Measurements from ENCODE around the gene RAB27A.
A peak's percentile ranks its signal among the peaks of the same experiment; 100 is the strongest.

Gene RAB27A

DNA sequence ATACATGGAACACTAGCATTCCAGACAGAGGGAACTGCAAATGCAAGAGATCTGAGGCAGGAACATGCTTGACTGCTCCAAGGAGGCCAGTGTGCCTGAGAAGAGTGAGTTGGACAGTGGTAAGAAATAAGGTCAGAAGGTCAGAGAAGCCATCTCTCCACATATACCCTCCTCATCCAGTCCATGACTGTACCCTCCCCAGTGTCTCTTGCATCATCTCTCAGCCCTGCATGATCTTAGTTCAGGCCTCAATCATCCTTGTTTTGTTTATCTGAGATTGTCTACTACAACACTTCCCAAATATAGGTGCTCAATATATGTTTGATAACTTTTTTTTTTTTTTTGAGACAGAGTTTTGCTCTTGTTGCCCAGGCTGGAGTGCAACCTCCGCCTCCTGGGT is 87.4 kb downstream of the RAB27A start:
- Histone ChIP-seq H3K36me3 (ENCODE audit: control insufficient read depth, low read depth, low read length) (no peaks in the 10 kb centered on the region), H3K9me3 (ENCODE audit: control insufficient read depth, low read depth, low read length) (no peaks in the 10 kb centered on the region), H3K4me3 (ENCODE audit: low read length) (no peak overlapping the region), H3K27me3 (ENCODE audit: control insufficient read depth, insufficient read depth, low read length) (no peaks in the 10 kb centered on the region), H3K27ac (ENCODE audit: low read length) (no peak overlapping the region), H3K4me1 (ENCODE audit: control insufficient read depth, low read depth, low read length) (no peaks in the 10 kb centered on the region), H3K9ac (ENCODE audit: low read length) (no peak overlapping the region)

DNA sequence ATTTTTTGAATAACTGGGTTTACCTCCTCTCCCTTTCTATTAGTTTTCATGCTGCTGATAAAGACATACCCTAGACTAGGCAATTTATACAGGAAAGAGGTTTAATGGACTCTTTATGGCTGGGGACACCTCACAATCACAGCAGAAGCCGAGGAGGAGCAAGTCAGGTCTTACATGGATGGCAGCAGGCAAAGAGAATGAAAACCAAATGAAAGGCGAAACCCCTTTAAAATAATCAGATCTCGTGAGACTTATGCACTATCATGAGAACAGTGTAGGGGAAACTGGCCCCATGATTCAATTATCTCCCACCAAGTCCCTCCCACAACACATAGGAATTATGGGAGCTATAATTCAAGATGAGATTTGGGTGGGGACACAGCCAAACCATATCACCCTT is 90.9 kb downstream of the RAB27A start:
- Histone ChIP-seq H3K36me3 (ENCODE audit: control insufficient read depth, low read depth, low read length) (peaks cover 9% of the 10 kb centered on the region), H3K9me3 (ENCODE audit: control insufficient read depth, low read depth, low read length) (no peaks in the 10 kb centered on the region), H3K27ac (ENCODE audit: low read length) (no peak overlapping the region), H3K4me3 (ENCODE audit: low read length) (no peak overlapping the region), H3K4me1 (ENCODE audit: control insufficient read depth, low read depth, low read length) (peaks cover 8% of the 10 kb centered on the region), H3K27me3 (ENCODE audit: control insufficient read depth, insufficient read depth, low read length) (no peaks in the 10 kb centered on the region), H3K9ac (ENCODE audit: low read length) (no peak overlapping the region)

DNA sequence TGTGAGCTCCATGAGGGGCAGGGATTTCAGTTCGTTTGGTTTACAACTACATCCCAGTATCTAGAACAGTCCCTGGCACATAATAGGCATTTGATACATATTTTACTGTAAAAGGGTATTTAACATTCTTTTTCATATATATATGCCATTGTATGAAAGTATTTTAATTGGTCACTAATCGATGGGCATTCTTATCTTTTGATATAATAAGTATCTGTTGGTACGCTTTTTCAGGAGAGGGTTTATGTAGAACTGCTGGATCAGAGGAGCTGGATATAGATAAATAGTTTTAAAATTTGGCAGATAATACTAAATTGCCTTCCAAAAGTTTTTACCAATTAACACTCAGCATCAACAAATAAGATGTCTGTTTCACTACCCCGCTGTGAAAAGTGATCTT is 91.9 kb downstream of the RAB27A start:
- peak overlapping the region; percentile 77 for H3K4me3 ChIP-seq (ENCODE audit: low read length)
- H3K9me3 ChIP-seq (ENCODE audit: control insufficient read depth, low read depth, low read length): no peaks in the 10 kb centered on the region
- H3K4me1 ChIP-seq (ENCODE audit: control insufficient read depth, low read depth, low read length): peaks cover 8% of the 10 kb centered on the region
- peaks cover 14% of the 10 kb centered on the region for H3K36me3 ChIP-seq (ENCODE audit: control insufficient read depth, low read depth, low read length)
- peak overlapping the region; percentile 97 for H3K9ac ChIP-seq (ENCODE audit: low read length)
- no peaks in the 10 kb centered on the region for H3K27me3 ChIP-seq (ENCODE audit: control insufficient read depth, insufficient read depth, low read length)
- H3K27ac ChIP-seq (ENCODE audit: low read length): no peak overlapping the region

DNA sequence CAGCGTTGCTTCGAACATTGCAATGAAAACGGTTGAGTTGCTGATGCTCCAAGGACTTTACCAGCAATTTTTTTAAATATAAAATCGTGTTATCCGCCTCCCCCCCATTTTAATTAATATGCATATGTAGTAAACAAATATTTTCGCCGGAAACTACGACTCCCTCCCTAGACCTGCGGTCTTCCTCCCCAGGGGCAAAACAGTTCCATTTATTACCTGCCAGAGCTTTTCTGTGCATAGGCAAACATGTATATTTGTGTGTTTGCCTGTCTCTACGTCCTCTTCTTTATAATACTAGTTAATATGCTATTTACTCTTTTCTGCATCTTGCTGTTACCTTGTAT is 92.3 kb downstream of the RAB27A start:
- Histone ChIP-seq H3K9me3 (ENCODE audit: control insufficient read depth, low read depth, low read length) (no peaks in the 10 kb centered on the region), H3K9ac (ENCODE audit: low read length) (peak overlapping the region; percentile 97), H3K27ac (ENCODE audit: low read length) (peak overlapping the region; percentile 86), H3K36me3 (ENCODE audit: control insufficient read depth, low read depth, low read length) (peaks cover 18% of the 10 kb centered on the region), H3K4me3 (ENCODE audit: low read length) (peak overlapping the region; percentile 77), H3K4me1 (ENCODE audit: control insufficient read depth, low read depth, low read length) (peaks cover 8% of the 10 kb centered on the region), H3K27me3 (ENCODE audit: control insufficient read depth, insufficient read depth, low read length) (no peaks in the 10 kb centered on the region)

DNA sequence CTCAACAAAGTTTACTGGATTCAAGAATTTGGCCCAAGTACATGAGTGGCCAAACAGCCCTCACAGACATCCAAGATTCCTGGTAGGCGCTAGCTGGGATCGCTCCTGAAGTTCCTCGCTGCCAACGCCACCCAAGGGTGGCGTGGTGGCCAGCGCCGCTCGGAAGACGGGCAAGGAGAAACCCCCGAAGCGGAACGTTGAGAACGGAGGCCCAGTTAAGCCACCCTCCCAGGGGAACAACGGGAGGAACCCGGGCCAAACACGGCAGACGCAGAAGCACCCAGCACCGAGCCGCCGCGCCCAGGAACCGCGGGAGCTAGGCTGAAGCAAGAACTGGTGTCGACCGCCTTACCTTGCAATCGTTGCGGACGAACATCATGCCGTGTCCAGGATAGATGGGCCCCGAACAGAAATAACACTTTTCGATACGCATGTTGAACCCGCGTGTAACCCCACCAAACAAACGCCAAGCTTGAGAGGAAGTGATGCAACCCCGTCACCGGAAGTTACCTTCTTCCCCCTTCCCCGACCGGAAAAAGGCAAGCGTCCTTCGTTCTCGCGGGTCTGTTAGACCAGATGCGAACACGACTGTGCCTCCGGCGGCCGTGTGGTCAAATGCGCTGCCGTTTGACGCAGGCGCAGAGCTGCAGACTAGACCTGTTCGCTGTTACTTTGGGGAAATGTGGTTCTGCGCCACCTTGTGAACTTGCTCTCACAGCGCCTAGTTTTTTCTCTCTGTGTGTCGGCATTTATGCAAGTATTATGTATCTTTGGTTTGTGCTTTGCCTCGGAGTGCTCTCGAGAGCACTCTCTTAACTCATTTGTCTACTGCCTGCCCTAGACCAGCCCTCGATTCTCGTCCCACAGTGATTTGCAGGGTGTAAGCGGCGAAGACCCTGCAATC is 92.9 kb downstream of the RAB27A start, which contains the start of gene RSL24D1:
Gene RSL24D1, minus strand, starts transcription at position 484 of the 904 bp plus-strand sequence. Its CDS starts 51 bp downstream, at position 433.
- Histone ChIP-seq H3K27me3 (ENCODE audit: control insufficient read depth, insufficient read depth, low read length) (no peaks in the 10 kb centered on the region), H3K9ac (ENCODE audit: low read length) (peak within 1 kb of the TSS; percentile 97), H3K4me1 (ENCODE audit: control insufficient read depth, low read depth, low read length) (peaks cover 8% of the 10 kb centered on the region), H3K4me3 (ENCODE audit: low read length) (peak within 1 kb of the TSS; percentile 77), H3K9me3 (ENCODE audit: control insufficient read depth, low read depth, low read length) (no peaks in the 10 kb centered on the region), H3K27ac (ENCODE audit: low read length) (peak within 1 kb of the TSS; percentile 93), H3K36me3 (ENCODE audit: control insufficient read depth, low read depth, low read length) (peaks cover 24% of the 10 kb centered on the region)

DNA sequence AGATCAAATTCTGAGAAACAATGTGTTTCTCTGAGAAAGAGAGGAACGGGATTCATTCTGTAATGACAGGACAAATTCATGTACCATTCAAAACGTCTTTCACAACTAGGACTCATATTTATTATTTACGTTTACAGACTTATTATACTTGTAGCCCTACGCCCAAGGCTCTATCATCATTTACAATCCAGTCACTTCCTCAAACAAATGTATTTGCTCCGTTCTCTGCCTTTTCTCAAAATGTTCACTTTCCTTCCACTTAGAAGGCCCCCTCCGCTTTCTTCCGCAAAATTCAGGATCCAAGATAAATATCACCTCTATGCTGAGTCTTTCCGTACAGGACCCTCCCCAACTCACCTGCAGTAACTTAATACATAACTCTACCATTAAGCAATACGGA is 93.6 kb downstream of the RAB27A start:
- no peaks in the 10 kb centered on the region for H3K9me3 ChIP-seq (ENCODE audit: control insufficient read depth, low read depth, low read length)
- H3K27ac ChIP-seq (ENCODE audit: low read length): peak overlapping the region; percentile 93
- H3K4me3 ChIP-seq (ENCODE audit: low read length): peak overlapping the region; percentile 77
- H3K9ac ChIP-seq (ENCODE audit: low read length): peak overlapping the region; percentile 97
- peaks cover 8% of the 10 kb centered on the region for H3K4me1 ChIP-seq (ENCODE audit: control insufficient read depth, low read depth, low read length)
- H3K36me3 ChIP-seq (ENCODE audit: control insufficient read depth, low read depth, low read length): peaks cover 32% of the 10 kb centered on the region
- no peaks in the 10 kb centered on the region for H3K27me3 ChIP-seq (ENCODE audit: control insufficient read depth, insufficient read depth, low read length)

DNA sequence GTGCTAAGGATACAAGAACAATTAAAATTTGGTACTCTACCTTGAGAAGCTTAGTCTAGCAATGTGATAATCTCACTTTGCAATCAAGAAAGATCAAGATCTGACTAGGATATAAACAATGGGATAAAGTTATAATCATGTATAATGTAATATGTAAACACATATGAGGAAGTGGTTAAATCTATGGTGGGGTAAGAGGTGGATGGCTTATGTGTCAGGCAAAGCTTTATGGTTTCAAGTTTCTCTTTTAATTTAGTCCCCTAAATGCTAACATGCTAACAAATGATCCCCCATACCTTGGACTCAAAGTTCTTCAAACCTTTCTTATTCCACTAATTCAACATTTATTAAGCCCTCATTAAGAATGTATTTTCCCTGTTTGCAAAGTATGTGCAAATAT is 95.4 kb downstream of the RAB27A start:
- H3K36me3 ChIP-seq (ENCODE audit: control insufficient read depth, low read depth, low read length): peaks cover 48% of the 10 kb centered on the region
- H3K9ac ChIP-seq (ENCODE audit: low read length): no peak overlapping the region
- H3K27me3 ChIP-seq (ENCODE audit: control insufficient read depth, insufficient read depth, low read length): no peaks in the 10 kb centered on the region
- peaks cover 8% of the 10 kb centered on the region for H3K4me1 ChIP-seq (ENCODE audit: control insufficient read depth, low read depth, low read length)
- no peaks in the 10 kb centered on the region for H3K9me3 ChIP-seq (ENCODE audit: control insufficient read depth, low read depth, low read length)
- H3K4me3 ChIP-seq (ENCODE audit: low read length): peak overlapping the region; percentile 77
- H3K27ac ChIP-seq (ENCODE audit: low read length): no peak overlapping the region

DNA sequence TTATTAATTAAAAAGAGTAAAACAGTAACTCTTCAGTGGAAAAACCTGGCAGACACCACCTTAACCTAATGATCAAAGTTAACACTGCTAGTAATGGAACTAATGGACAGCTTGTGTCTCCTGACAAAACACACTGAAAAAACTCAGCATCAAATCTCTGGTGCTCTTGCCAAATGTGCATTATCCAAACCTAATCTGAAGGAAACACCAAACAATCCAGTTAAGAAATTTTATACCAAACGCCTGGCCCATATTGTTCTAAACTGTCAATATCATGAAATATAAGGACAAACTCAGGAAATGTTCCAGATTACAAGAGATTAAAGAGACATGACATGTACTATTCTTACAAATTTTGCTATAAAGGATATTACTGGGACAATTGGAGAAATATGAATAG is 103.3 kb downstream of the RAB27A start:
- Histone ChIP-seq H3K9me3 (ENCODE audit: control insufficient read depth, low read depth, low read length) (no peaks in the 10 kb centered on the region), H3K9ac (ENCODE audit: low read length) (no peak overlapping the region), H3K27me3 (ENCODE audit: control insufficient read depth, insufficient read depth, low read length) (no peaks in the 10 kb centered on the region), H3K36me3 (ENCODE audit: control insufficient read depth, low read depth, low read length) (peaks cover 86% of the 10 kb centered on the region), H3K4me1 (ENCODE audit: control insufficient read depth, low read depth, low read length) (peaks cover 3% of the 10 kb centered on the region), H3K4me3 (ENCODE audit: low read length) (no peak overlapping the region), H3K27ac (ENCODE audit: low read length) (no peak overlapping the region)

DNA sequence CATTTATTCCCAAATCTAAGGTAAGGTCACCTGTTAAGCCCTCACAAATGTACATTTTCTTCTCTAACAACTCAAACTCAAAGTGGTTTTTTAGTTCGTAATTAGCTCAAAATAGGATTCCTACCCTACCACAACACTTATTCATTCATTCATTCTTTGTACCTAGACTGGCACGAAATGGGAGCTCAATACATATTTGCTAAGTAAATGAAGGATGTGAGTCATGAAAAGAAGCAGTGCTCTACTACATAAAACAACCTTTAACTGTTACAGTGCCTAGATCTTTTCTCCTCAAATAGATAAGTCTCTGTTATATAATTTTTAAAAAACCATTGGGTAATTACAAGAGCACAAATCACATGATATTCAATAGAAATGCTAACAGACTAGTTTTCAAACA is 105.9 kb downstream of the RAB27A start:
- H3K27me3 ChIP-seq (ENCODE audit: control insufficient read depth, insufficient read depth, low read length): no peaks in the 10 kb centered on the region
- no peak overlapping the region for H3K27ac ChIP-seq (ENCODE audit: low read length)
- peaks cover 3% of the 10 kb centered on the region for H3K4me1 ChIP-seq (ENCODE audit: control insufficient read depth, low read depth, low read length)
- no peak overlapping the region for H3K9ac ChIP-seq (ENCODE audit: low read length)
- peaks cover 79% of the 10 kb centered on the region for H3K36me3 ChIP-seq (ENCODE audit: control insufficient read depth, low read depth, low read length)
- H3K9me3 ChIP-seq (ENCODE audit: control insufficient read depth, low read depth, low read length): no peaks in the 10 kb centered on the region
- no peak overlapping the region for H3K4me3 ChIP-seq (ENCODE audit: low read length)

DNA sequence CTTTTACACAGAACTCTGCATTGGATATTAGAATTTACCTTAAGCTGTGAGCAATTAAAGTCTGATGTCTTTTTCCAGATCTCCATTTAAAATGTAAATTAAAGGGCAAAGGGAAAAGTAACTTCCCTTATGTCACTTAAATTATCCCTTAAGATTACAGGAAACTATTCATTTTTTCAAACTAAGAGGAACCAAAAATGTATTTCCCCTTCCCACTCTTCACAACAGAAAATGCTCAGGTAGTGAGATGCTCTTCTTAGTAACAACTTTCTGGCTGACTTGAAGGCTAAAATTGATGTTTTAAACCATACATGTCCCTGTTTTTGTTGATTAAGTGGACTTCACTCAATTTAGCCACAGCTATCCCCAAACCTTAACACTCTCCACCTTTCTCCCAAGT is 110.5 kb downstream of the RAB27A start:
- Histone ChIP-seq H3K4me1 (ENCODE audit: control insufficient read depth, low read depth, low read length) (no peaks in the 10 kb centered on the region), H3K27me3 (ENCODE audit: control insufficient read depth, insufficient read depth, low read length) (no peaks in the 10 kb centered on the region), H3K9me3 (ENCODE audit: control insufficient read depth, low read depth, low read length) (no peaks in the 10 kb centered on the region), H3K27ac (ENCODE audit: low read length) (no peak overlapping the region), H3K9ac (ENCODE audit: low read length) (no peak overlapping the region), H3K36me3 (ENCODE audit: control insufficient read depth, low read depth, low read length) (peaks cover 44% of the 10 kb centered on the region), H3K4me3 (ENCODE audit: low read length) (no peak overlapping the region)

DNA sequence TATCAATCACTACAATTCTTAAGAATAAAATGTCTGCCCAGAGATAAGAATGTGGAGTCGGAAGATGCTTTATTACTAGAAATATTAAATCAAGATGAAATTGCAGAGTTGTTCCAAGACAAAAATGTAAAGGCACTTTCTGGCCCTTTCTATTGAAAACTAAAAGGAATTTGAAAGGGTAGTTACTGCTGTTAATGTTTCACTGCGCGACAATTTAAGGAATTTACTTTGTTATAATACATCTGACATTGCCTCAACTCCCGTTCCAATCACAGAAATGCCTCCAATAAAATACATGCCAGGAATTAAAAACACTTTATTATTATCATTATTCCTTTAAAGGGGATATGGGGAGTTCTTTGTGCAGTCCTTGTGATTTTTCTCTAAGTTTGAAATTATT is 119.3 kb downstream of the RAB27A start:
- Histone ChIP-seq H3K4me3 (ENCODE audit: low read length) (no peak overlapping the region), H3K4me1 (ENCODE audit: control insufficient read depth, low read depth, low read length) (no peaks in the 10 kb centered on the region), H3K27ac (ENCODE audit: low read length) (no peak overlapping the region), H3K27me3 (ENCODE audit: control insufficient read depth, insufficient read depth, low read length) (no peaks in the 10 kb centered on the region), H3K9me3 (ENCODE audit: control insufficient read depth, low read depth, low read length) (no peaks in the 10 kb centered on the region), H3K36me3 (ENCODE audit: control insufficient read depth, low read depth, low read length) (no peaks in the 10 kb centered on the region), H3K9ac (ENCODE audit: low read length) (no peak overlapping the region)

DNA sequence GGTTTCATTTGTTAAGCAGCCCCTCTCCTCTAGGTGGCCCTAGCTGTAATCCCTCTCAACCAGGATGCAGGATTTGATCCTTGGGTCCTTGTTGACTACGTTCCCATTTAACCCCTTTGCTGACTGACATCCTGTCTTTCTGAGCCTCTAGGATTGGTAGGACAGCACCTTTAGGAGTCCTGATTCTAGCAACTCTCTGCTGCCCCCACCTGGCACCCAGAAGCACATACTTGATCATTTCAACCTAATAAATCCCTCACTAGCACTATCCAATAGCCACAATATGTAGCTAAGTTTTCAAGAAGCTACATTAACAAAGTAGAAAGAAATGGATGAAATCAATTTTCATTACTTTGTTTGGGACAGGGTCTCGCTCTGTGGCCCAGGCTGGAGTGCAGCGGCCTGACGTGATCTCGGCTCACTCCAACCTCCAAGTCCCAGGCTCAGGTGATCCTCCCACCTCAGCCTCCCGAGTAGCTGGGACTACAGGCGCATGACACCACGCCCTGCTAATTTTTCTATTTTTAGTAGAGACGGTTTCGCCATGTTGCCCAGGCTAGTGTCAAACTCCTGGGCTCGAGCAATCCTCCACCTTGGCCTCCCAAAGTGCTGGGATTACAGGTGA is 121.2 kb downstream of the RAB27A start:
- Histone ChIP-seq H3K27me3 (ENCODE audit: control insufficient read depth, insufficient read depth, low read length) (no peaks in the 10 kb centered on the region), H3K36me3 (ENCODE audit: control insufficient read depth, low read depth, low read length) (no peaks in the 10 kb centered on the region), H3K4me1 (ENCODE audit: control insufficient read depth, low read depth, low read length) (no peaks in the 10 kb centered on the region), H3K9ac (ENCODE audit: low read length) (no peak overlapping the region), H3K4me3 (ENCODE audit: low read length) (no peak overlapping the region), H3K27ac (ENCODE audit: low read length) (no peak overlapping the region), H3K9me3 (ENCODE audit: control insufficient read depth, low read depth, low read length) (no peaks in the 10 kb centered on the region)
